CD14-positive monocyte (primary cell): ENCODE results near the gene ZNF555. TPM values are rescaled to one million over a fixed set of nuclear protein-coding genes. Genes with fewer than 3 reads are reported as not detected.

Source experiments
- DNase-seq, 3 donors: peaks; one replicate each; pipeline ENCODE4 v3.0.0-alpha.2; 2011 to 2022
- H2AFZ ChIP-seq: 2 replicates; pipeline ENCODE4 v1.6.0; 2012; ENCODE audit warnings: mild to moderate bottlenecking, low read depth, low read length, inconsistent platforms; ENCODE audit not compliant: insufficient read depth, poor library complexity, severe bottlenecking
- H3K27ac ChIP-seq, 2 donors: 1 replicate in 1 of 2; 2 replicates in 1 of 2; pipeline ENCODE4 v1.5.1; 2012 to 2013; ENCODE audit warnings: low read length in 2 of 2, control low read depth in 1 of 2, inconsistent platforms in 1 of 2, low read depth in 1 of 2, mild to moderate bottlenecking in 1 of 2
- H3K27me3 ChIP-seq, 2 donors: one replicate each; pipeline versions ENCODE4 v1.6.0 to v1.6.1; 2011 to 2013; ENCODE audit warnings: low read length in 2 of 2; ENCODE audit not compliant: control insufficient read depth in 2 of 2, insufficient read depth in 2 of 2
- H3K36me3 ChIP-seq, 2 donors: replicated peaks in 1 of 2; 1 replicate in 1 of 2; 2 replicates in 1 of 2; pipeline versions ENCODE4 v1.5.1 to v1.6.1; 2012 to 2013; ENCODE audit warnings: low read length in 2 of 2, control low read depth in 1 of 2, inconsistent platforms in 1 of 2, mild to moderate bottlenecking in 1 of 2; ENCODE audit not compliant: insufficient read depth in 2 of 2, control insufficient read depth in 1 of 2
- H3K4me1 ChIP-seq, 2 donors: 1 replicate in 1 of 2; 2 replicates in 1 of 2; pipeline versions ENCODE4 v1.5.1 to v1.6.1; 2012 to 2013; ENCODE audit warnings: low read length in 2 of 2, control low read depth in 1 of 2, inconsistent platforms in 1 of 2, mild to moderate bottlenecking in 1 of 2, moderate library complexity in 1 of 2; ENCODE audit not compliant: insufficient read depth in 2 of 2, control insufficient read depth in 1 of 2
- H3K4me2 ChIP-seq: replicated peaks from 2 replicates; pipeline ENCODE3; 2012; ENCODE audit warnings: low read length, moderate library complexity, mild to moderate bottlenecking; ENCODE audit not compliant: poor library complexity, severe bottlenecking; ENCODE audit errors: extremely low read depth
- H3K4me3 ChIP-seq, 3 experiments: fragments of 200-600 bp in 1 of 3; sonication (generic) in 1 of 3; replicated peaks in 1 of 3; 1 replicate in 2 of 3; 2 replicates in 1 of 3; pipeline ENCODE4 v1.5.1; 2011 to 2013; ENCODE audit warnings: low read length in 3 of 3, mild to moderate bottlenecking in 3 of 3, control low read depth in 2 of 3, low read depth in 2 of 3, inconsistent platforms in 1 of 3, moderate library complexity in 1 of 3
- H3K79me2 ChIP-seq: 2 replicates; pipeline ENCODE4 v1.6.0; 2012; ENCODE audit warnings: mild to moderate bottlenecking, control low read depth, inconsistent platforms, low read length, moderate library complexity; ENCODE audit not compliant: insufficient read depth
- H3K9ac ChIP-seq: 2 replicates; pipeline ENCODE4 v1.6.0; 2017; ENCODE audit warnings: low read length, mild to moderate bottlenecking; ENCODE audit not compliant: insufficient read depth, poor library complexity, severe bottlenecking
- H3K9me3 ChIP-seq, 2 donors: replicated peaks in 1 of 2; 1 replicate in 1 of 2; 2 replicates in 1 of 2; pipeline versions ENCODE4 v1.5.1 to v1.6.1; 2012 to 2013; ENCODE audit warnings: low read length in 2 of 2, control low read depth in 1 of 2; ENCODE audit not compliant: control insufficient read depth in 1 of 2, insufficient read depth in 1 of 2
- H4K20me1 ChIP-seq: 2 replicates; pipeline ENCODE4 v1.6.0; 2012; ENCODE audit warnings: mild to moderate bottlenecking, low read length, control low read depth, moderate library complexity; ENCODE audit not compliant: insufficient read depth
- H3K27ac Mint-ChIP-seq, 7 donors: one replicate each; pipeline ENCODE4 v1.8.0; 2020; ENCODE audit warnings: mild to moderate bottlenecking in 7 of 7, mixed read lengths in 7 of 7, moderate library complexity in 6 of 7, inconsistent platforms in 2 of 7
- H3K27me3 Mint-ChIP-seq, 3 donors: one replicate each; pipeline ENCODE4 v1.8.0; 2021 to 2022; ENCODE audit warnings: low read depth in 3 of 3, mild to moderate bottlenecking in 3 of 3, mixed read lengths in 3 of 3, moderate library complexity in 3 of 3, inconsistent platforms in 1 of 3
- H3K36me3 Mint-ChIP-seq, 2 donors: one replicate each; pipeline ENCODE4 v1.8.0; 2020; ENCODE audit warnings: mixed read lengths in 2 of 2, inconsistent platforms in 1 of 2, mild to moderate bottlenecking in 1 of 2
- H3K4me1 Mint-ChIP-seq: one replicate; pipeline ENCODE4 v1.8.0; 2020; ENCODE audit warnings: mild to moderate bottlenecking, mixed read lengths
- H3K4me3 Mint-ChIP-seq, 2 donors: one replicate each; pipeline ENCODE4 v1.8.0; 2020; ENCODE audit warnings: mild to moderate bottlenecking in 2 of 2, mixed read lengths in 2 of 2, moderate library complexity in 1 of 2
- H3K9me3 Mint-ChIP-seq, 7 donors: one replicate each; pipeline ENCODE4 v1.8.0; 2020 to 2022; ENCODE audit warnings: mixed read lengths in 7 of 7, mild to moderate bottlenecking in 6 of 7, moderate library complexity in 6 of 7, inconsistent platforms in 2 of 7
- WGBS: methylation state at CpG from one replicate; pipeline ENCODE4 v1.1.5; 2013; ENCODE audit warnings: missing lambda C conversion rate; ENCODE audit not compliant: insufficient coverage; 5-methylcytosine and 5-hydroxymethylcytosine counted together
- intact Hi-C, 2 donors: fragments of 100-400 bp; cut with micrococcal nuclease; formaldehyde crosslinking; loops; one replicate each; pipeline versions ENCODE4 v1.15.0 to v1.15.1; 2023
- polyA plus RNA-seq, 3 donors: library from polyadenylated mRNA; depleted of rRNA in 1 of 3; unstranded in 2 of 3; stranded (reverse) in 1 of 3; fragments of 300-500 nt in 2 of 3; fragments of >200 nt in 1 of 3; fragmentation: Illumina TruSeq in 2 of 3; gene quantifications; 1 replicate in 2 of 3; 2 replicates in 1 of 3; pipeline ENCODE4 v1.2.3, GENCODE V29; 2012 to 2021
- TF ChIP-seq, protein P1 (sequence below): fragments of 200-600 bp; IDR thresholded peaks from one replicate; pipeline ENCODE4 v1.8.0; 2022; ENCODE audit warnings: antibody characterized with exemption, mild to moderate bottlenecking

ZNF555 gene
- polyA plus RNA-seq, 3 donors: 2.2 to 2.9 (median 2.6) TPM

DNA sequence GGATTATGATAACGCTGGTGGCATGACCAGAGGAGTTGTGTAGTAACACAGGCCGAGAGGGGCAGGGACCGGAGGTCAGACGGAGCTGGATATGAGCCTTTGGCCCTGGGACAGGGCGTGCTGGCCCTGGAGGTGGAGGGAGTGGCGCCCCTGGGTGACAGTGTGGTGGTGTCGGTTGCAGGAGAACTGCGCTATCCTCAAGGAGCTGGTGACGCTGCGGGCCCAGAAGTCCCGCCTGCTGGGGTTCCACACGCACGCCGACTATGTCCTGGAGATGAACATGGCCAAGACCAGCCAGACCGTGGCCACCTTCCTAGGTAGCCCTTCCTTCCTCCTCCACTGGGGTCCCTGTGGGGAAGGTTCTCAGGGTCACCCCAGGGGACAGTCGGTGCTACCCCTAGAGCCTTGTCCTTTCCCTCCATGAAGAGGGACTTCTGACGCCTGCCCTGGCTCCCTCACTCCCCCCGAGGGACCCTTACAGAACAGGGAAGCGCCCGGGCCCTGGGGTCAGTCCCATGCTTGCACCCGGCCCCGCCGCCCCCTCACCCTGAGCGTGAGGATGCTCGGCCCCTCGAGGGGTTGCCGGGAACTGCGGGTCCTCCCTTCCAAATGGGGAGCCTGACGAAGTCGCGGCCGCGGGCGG is 34.4 kb upstream of the ZNF555 start:
- H3K4me1 Mint-ChIP-seq: no peaks in the 10 kb centered on the region
- peaks cover 36 to 44% of the 10 kb centered on the region in 2 donors for H3K36me3 ChIP-seq
- DNase-seq: no peak
- no peak overlapping the region for H3K9ac ChIP-seq
- H3K4me1 ChIP-seq: no peaks in the 10 kb centered on the region
- no peak overlapping the region for H3K4me2 ChIP-seq
- H3K4me3 ChIP-seq: no peak overlapping the region
- H3K36me3 Mint-ChIP-seq: peaks cover 36 to 66% of the 10 kb centered on the region in 2 donors
- no peaks in the 10 kb centered on the region for H3K79me2 ChIP-seq
- TF ChIP-seq, protein P1, sequence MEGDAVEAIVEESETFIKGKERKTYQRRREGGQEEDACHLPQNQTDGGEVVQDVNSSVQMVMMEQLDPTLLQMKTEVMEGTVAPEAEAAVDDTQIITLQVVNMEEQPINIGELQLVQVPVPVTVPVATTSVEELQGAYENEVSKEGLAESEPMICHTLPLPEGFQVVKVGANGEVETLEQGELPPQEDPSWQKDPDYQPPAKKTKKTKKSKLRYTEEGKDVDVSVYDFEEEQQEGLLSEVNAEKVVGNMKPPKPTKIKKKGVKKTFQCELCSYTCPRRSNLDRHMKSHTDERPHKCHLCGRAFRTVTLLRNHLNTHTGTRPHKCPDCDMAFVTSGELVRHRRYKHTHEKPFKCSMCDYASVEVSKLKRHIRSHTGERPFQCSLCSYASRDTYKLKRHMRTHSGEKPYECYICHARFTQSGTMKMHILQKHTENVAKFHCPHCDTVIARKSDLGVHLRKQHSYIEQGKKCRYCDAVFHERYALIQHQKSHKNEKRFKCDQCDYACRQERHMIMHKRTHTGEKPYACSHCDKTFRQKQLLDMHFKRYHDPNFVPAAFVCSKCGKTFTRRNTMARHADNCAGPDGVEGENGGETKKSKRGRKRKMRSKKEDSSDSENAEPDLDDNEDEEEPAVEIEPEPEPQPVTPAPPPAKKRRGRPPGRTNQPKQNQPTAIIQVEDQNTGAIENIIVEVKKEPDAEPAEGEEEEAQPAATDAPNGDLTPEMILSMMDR: no peak
- H3K27me3 Mint-ChIP-seq: peaks cover 0 to 2% (median 0%) of the 10 kb centered on the region in 3 donors
- no peak overlapping the region for H3K27ac ChIP-seq
- no peak overlapping the region for H3K4me3 Mint-ChIP-seq
- H3K27me3 ChIP-seq: no peaks in the 10 kb centered on the region
- H2AFZ ChIP-seq: no peak overlapping the region
- intact Hi-C loops: no loop called here
- 98% methylated on average over 32 of the region's 34 CpGs for WGBS
- H4K20me1 ChIP-seq: no peaks in the 10 kb centered on the region
- no peaks in the 10 kb centered on the region for H3K9me3 ChIP-seq
- no peak overlapping the region for H3K27ac Mint-ChIP-seq
- peaks cover 0 to 4% (median 0%) of the 10 kb centered on the region in 7 donors for H3K9me3 Mint-ChIP-seq

- Histone ChIP-seq H3K9me3 (no peaks in the 10 kb centered on the region), H3K36me3 (peaks cover 36 to 41% of the 10 kb centered on the region in 2 donors), H4K20me1 (no peaks in the 10 kb centered on the region), H3K27me3 (no peaks in the 10 kb centered on the region), H3K79me2 (no peaks in the 10 kb centered on the region), H3K4me2 (no peak overlapping the region), H3K9ac (no peak overlapping the region), H3K4me1 (no peaks in the 10 kb centered on the region), H3K27ac (no peak overlapping the region), H2AFZ (no peak overlapping the region), H3K4me3 (no peak overlapping the region)
- intact Hi-C loops: no loop called here
- DNase-seq: no peak
- Mint-ChIP-seq H3K9me3 (peaks cover 0 to 3% (median 0%) of the 10 kb centered on the region in 7 donors), H3K27ac (no peak overlapping the region), H3K36me3 (peaks cover 36 to 65% of the 10 kb centered on the region in 2 donors), H3K4me3 (no peak overlapping the region), H3K4me1 (no peaks in the 10 kb centered on the region), H3K27me3 (peaks cover 0 to 2% (median 2%) of the 10 kb centered on the region in 3 donors)
- WGBS: 96% methylated on average over 51 of the region's 56 CpGs
- TF ChIP-seq, protein P1: no peak
Measured at GRCh38 chr19:2807379-2808128, 33.7 kb upstream of the ZNF555 start.
